Stimulated activated CD4-positive, alpha-beta T cell treated with anti-CD3 and anti-CD28 coated beads, TNF-alpha, amount 100 ng/mL, for 24 hours (primary cell): ENCODE measurements around the gene SEBOX.
A peak's percentile ranks its signal among the peaks of the same experiment; 100 is the strongest.
"Not testable (repeated sequence)": the region's sequence is repeated elsewhere in the genome, so short reads cannot be mapped to it uniquely, and the experiment has no call there.

Source experiments
- DNase-seq, 3 experiments: peaks; one replicate each; pipeline ENCODE4 v3.0.0-alpha.2; 2020; ENCODE audit warnings: low read depth in 3 of 3

Gene SEBOX

GRCh38 chr17:28340374-28340773 lies 24.6 kb downstream of the SEBOX start:
- no peak for DNase-seq

- no peak for DNase-seq
These were observed 25.6 kb downstream of the SEBOX start for GRCh38 chr17:28339431-28339830.

GRCh38 chr17:28338769-28339212 lies 26.2 kb downstream of the SEBOX start:
- not testable (repeated sequence) for DNase-seq

GRCh38 chr17:28338056-28338768 lies 26.8 kb downstream of the SEBOX start:
- no peak for DNase-seq

- DNase-seq = peak in 1 of 3 experiments; percentile 29
These were observed 28.8 kb downstream of the SEBOX start for GRCh38 chr17:28335959-28336871.

GRCh38 chr17:28335201-28335958 lies 29.6 kb downstream of the SEBOX start, which contains the start of the genes IFT20 and TNFAIP1:
Gene IFT20, minus strand, starts transcription at chr17:28335472. Its CDS starts 3,487 bp downstream, at chr17:28331985.
Gene TNFAIP1, plus strand, starts transcription at chr17:28335761. Its CDS starts 3,761 bp downstream, at chr17:28339522.
- peak; percentile 93 to 98 (median 96) for DNase-seq

GRCh38 chr17:28334666-28335200 lies 30.3 kb downstream of the SEBOX start:
- no peak for DNase-seq

GRCh38 chr17:28334171-28334570 lies 30.8 kb downstream of the SEBOX start:
- no peak for DNase-seq

- no peak for DNase-seq
These were observed 31.8 kb downstream of the SEBOX start for GRCh38 chr17:28333083-28333746.

GRCh38 chr17:28331891-28332420 lies 33.0 kb downstream of the SEBOX start:
- no peak for DNase-seq

GRCh38 chr17:28330671-28331070 lies 34.3 kb downstream of the SEBOX start:
- no peak for DNase-seq

GRCh38 chr17:28328325-28328724 lies 36.7 kb downstream of the SEBOX start:
- no peak for DNase-seq

GRCh38 chr17:28327709-28328108 lies 37.3 kb downstream of the SEBOX start:
- no peak for DNase-seq

GRCh38 chr17:28327031-28327607 lies 37.9 kb downstream of the SEBOX start:
- DNase-seq = no peak

- DNase-seq = no peak
These were observed 38.9 kb downstream of the SEBOX start for GRCh38 chr17:28326114-28326513.

- DNase-seq = no peak
These were observed 39.8 kb downstream of the SEBOX start for GRCh38 chr17:28325211-28325610.

- no peak for DNase-seq
These were observed 40.2 kb downstream of the SEBOX start for GRCh38 chr17:28324781-28325180.

GRCh38 chr17:28324267-28324745 lies 40.7 kb downstream of the SEBOX start:
- DNase-seq = no peak

GRCh38 chr17:28320215-28321061 lies 44.6 kb downstream of the SEBOX start:
- DNase-seq = no peak
